Measurements from ENCODE around the gene SEPHS1.
A peak's percentile ranks its signal among the peaks of the same experiment; 100 is the strongest.
"Not testable (repeated sequence)": the region's sequence is repeated elsewhere in the genome, so short reads cannot be mapped to it uniquely, and the experiment has no call there.

SEPHS1 gene, protein sequence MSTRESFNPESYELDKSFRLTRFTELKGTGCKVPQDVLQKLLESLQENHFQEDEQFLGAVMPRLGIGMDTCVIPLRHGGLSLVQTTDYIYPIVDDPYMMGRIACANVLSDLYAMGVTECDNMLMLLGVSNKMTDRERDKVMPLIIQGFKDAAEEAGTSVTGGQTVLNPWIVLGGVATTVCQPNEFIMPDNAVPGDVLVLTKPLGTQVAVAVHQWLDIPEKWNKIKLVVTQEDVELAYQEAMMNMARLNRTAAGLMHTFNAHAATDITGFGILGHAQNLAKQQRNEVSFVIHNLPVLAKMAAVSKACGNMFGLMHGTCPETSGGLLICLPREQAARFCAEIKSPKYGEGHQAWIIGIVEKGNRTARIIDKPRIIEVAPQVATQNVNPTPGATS

GRCh38 chr10:13348216-13349017 is at the start of gene SEPHS1:
Gene SEPHS1 (minus strand): TSS chr10:13348293. CDS start chr10:13344950, 3,343 bp downstream.
- peak; percentile 53 for DNase-seq (ENCODE audit: low read depth)

DNA sequence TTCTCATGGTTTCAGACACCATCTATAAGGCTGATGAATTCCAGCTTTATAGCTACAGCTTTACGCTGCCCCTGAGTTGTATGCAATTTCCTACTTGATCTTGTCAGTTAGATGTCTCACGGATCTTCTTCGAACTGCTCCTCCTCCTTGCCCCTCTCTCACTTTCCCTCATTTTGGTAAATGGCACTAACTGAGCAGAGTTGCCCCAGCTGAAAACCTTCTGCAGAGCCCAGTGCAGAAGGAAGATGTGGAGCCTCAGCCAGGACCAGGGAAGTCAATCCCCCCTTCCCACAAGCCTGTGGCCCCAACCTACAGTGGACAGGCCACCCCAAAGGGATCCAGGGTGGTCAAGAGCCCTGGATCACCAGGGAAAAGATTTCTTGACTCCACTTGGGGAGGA is 49.0 kb upstream of the SEPHS1 start:
- no peak for DNase-seq (ENCODE audit: low read depth)

DNA sequence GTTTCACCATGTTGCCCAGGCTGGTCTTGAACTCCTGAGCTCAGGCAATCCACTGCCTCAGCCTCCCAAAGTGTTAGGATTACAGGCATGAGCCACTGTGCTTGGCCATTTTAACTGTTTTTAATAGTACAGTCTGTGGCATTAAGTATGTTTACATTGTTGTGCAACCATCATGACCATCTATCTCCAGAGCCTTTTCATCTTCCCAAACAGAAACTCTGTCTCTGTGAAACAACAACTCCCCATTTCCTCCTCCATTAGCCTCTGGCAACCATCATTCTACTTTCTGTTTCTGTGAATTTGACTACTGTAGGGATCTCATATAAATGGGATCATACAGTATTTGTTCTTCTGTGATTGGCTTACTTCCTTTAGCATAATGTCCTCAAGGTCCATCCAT is 48.3 kb upstream of the SEPHS1 start:
- DNase-seq (ENCODE audit: low read depth), result no peak

DNA sequence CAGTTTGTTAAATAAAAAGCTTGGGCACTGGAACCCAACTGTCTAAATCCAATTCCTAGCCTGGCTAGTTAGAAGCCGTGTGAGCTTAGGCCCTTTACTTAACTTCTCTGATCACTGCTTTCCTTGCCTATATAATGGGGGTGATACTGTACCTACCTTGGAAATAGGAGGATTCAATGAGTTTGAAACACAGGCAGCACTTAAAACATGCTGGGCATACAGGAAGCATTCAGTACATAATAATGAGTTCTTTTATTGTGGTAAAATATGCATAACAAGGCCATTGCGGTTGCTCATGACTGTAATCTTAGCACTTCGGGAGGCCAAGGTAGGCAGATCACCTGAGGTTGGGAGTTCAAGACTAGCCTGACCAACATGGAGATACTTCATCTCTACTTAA is 47.4 kb upstream of the SEPHS1 start:
- DNase-seq (ENCODE audit: low read depth), result no peak

- DNase-seq (ENCODE audit: low read depth), result no peak
These were observed 45.5 kb upstream of the SEPHS1 start for GRCh38 chr10:13393640-13394039.

GRCh38 chr10:13392701-13393100 is 44.6 kb upstream of the SEPHS1 start:
- DNase-seq (ENCODE audit: low read depth), result no peak

- DNase-seq (ENCODE audit: low read depth), result no peak
These were observed 42.8 kb upstream of the SEPHS1 start for GRCh38 chr10:13390604-13391522.

- no peak for DNase-seq (ENCODE audit: low read depth)
These were observed 40.6 kb upstream of the SEPHS1 start for GRCh38 chr10:13388478-13389230.

GRCh38 chr10:13386021-13386420 is 37.9 kb upstream of the SEPHS1 start:
- DNase-seq (ENCODE audit: low read depth), result no peak

- no peak for DNase-seq (ENCODE audit: low read depth)
These were observed 35.3 kb upstream of the SEPHS1 start for GRCh38 chr10:13383399-13383761.

GRCh38 chr10:13382703-13383398 is 34.8 kb upstream of the SEPHS1 start:
- no peak for DNase-seq (ENCODE audit: low read depth)

GRCh38 chr10:13379061-13379460 is 31.0 kb upstream of the SEPHS1 start:
- DNase-seq (ENCODE audit: low read depth), result not testable (repeated sequence)

DNA sequence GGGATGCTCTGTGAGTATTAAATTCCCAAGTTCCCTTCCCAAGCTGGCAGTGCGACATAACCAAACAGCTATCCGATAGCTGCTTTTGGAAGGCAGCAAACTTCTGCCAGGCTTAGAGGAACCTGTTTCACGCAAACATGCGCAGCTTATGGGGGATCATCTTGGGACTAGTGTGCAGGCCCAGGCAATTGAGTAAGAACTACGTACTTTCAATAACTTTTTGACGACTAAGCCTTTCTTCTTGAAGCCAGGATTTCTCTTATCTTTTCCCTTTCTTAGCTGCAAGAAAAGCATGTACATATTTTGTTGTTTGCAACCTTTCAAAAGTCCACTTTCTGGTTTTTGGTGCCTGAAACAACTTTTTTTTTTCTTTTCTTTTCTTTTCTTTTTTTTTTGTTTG is 28.7 kb upstream of the SEPHS1 start:
- DNase-seq (ENCODE audit: low read depth), result no peak

DNA sequence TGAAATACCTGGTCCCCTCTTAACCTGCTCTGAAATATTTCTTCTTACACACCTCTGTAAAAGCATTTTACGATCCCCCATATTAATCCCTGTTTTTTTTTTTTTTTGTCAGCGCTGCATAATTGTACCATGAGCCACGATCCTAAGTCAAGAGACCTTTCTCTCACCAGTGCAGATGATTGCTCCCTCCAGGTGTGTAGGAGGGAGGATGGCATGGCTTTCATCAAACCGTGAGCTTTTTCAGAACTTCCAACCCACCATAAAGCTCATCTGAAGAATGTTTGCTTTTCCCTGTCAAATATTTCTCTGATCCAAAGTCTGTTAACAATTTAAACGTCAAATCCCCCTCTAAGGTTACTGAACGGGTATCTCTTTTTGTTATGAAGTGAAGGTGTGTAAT is 28.2 kb upstream of the SEPHS1 start:
- no peak for DNase-seq (ENCODE audit: low read depth)

- DNase-seq (ENCODE audit: low read depth), result no peak
These were observed 27.7 kb upstream of the SEPHS1 start for GRCh38 chr10:13375791-13376190.

DNA sequence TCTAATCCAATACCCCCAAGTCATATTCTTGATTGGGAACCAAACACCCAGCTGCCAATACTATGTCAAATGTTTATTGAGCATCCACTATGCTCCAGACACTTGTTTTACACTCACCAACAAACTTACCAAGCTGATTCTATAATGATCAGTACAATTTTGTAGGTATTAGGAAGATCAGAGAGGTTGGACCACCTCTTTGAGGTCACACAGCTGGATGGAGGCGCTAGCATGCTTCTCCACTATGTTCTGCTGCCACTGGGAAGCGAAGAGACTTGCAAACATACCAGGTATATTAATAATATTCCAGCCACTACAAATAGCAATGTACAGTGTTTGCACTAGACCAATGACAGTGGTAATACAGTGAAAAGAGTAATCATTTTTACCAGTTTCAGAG is 25.6 kb upstream of the SEPHS1 start:
- DNase-seq (ENCODE audit: low read depth), result no peak

GRCh38 chr10:13372524-13372923 is 24.4 kb upstream of the SEPHS1 start:
- DNase-seq (ENCODE audit: low read depth), result no peak

GRCh38 chr10:13371897-13372470 is 23.9 kb upstream of the SEPHS1 start:
- peak; percentile 44 for DNase-seq (ENCODE audit: low read depth)

DNA sequence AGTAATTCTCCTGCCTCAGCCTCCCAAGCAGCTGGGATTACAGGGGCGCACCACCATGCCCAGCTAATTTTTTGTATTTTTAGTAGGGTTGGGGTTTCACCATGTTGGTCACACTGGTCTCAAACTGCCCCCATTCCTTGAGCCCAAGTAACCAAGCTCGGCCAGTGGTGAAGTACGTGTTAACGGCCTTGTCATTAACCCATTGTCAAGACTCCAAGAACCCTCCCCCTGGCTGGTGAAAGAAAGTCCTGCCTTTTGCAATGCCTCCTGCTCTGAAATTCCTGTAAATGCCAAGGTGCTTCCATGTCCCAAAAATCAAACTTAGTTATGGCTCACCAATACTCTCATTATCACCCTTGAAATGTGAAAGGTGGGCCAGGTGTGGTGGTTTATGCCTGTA is 18.8 kb upstream of the SEPHS1 start:
- no peak for DNase-seq (ENCODE audit: low read depth)

GRCh38 chr10:13365831-13366230 is 17.7 kb upstream of the SEPHS1 start:
- no peak for DNase-seq (ENCODE audit: low read depth)

DNA sequence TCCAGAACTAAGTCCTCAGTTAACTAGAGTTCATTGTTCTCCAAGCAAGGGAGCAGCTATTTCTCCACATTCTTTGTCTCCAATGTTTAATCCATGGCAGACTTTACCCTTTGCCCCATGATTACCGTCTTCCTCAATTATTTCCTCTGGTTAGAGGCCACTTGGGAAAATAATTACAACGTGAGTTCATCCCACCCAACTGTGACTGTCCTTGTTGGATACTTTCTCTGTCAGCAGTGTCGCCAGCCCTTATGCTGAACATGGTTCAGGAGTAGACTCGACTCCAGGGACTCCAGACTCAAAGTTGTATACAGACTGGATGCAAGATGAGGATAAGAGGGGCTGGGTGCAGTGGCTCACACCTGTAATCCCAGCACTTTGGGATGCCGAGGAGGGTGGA is 17.1 kb upstream of the SEPHS1 start:
- DNase-seq (ENCODE audit: low read depth), result no peak
